Measurements from ENCODE around the gene HES7.
"Not testable (repeated sequence)": the region's sequence is repeated elsewhere in the genome, so short reads cannot be mapped to it uniquely, and the experiment has no call there.

Gene HES7

GRCh38 chr17:8123695-8124349 is at the start of gene HES7:
Gene HES7 (minus strand): TSS chr17:8124106. CDS start chr17:8124084, 22 bp downstream.
- peak in 1 of 2 experiments; percentile 32 for DNase-seq

GRCh38 chr17:8173056-8173870 is 49.4 kb upstream of the HES7 start:
- peak; percentile 76 to 84 for DNase-seq

GRCh38 chr17:8170186-8170585 is 46.3 kb upstream of the HES7 start:
- DNase-seq = not testable (repeated sequence)

GRCh38 chr17:8167526-8167925 is 43.6 kb upstream of the HES7 start:
- DNase-seq = no peak

GRCh38 chr17:8166731-8167130 is 42.8 kb upstream of the HES7 start:
- no peak for DNase-seq

- no peak for DNase-seq
Observed at GRCh38 chr17:8164815-8165131, 40.9 kb upstream of the HES7 start.

- DNase-seq = peak; percentile 84 to 90
Observed at GRCh38 chr17:8163978-8164814, 40.3 kb upstream of the HES7 start.

- peak; percentile 34 to 51 for DNase-seq
Observed at GRCh38 chr17:8162997-8163977, 39.4 kb upstream of the HES7 start.

- DNase-seq = peak; percentile 77
Observed at GRCh38 chr17:8162233-8162996, 38.5 kb upstream of the HES7 start, which contains the start of gene VAMP2. Gene VAMP2 (minus strand): TSS chr17:8162948. CDS start chr17:8162879, 69 bp downstream.

- DNase-seq = no peak
Observed at GRCh38 chr17:8161289-8162232, 37.7 kb upstream of the HES7 start.

GRCh38 chr17:8160741-8161221 is 36.9 kb upstream of the HES7 start:
- DNase-seq = no peak

- no peak for DNase-seq
Observed at GRCh38 chr17:8160224-8160577, 36.3 kb upstream of the HES7 start.

- DNase-seq = no peak
Observed at GRCh38 chr17:8159459-8160223, 35.7 kb upstream of the HES7 start.

- no peak for DNase-seq
Observed at GRCh38 chr17:8159032-8159400, 35.1 kb upstream of the HES7 start.

GRCh38 chr17:8158267-8159031 is 34.5 kb upstream of the HES7 start:
- DNase-seq = peak; percentile 95 to 96

GRCh38 chr17:8156246-8156992 is 32.5 kb upstream of the HES7 start:
- peak; percentile 100 for DNase-seq

GRCh38 chr17:8155996-8156245 is 32.0 kb upstream of the HES7 start:
- no peak for DNase-seq

Data from activated CD4-positive, alpha-beta T cell treated with anti-CD3 and anti-CD28 coated beads, Interleukin-2, amount 50 U/mL, for 48 hours (primary cell).